Muscle layer of colon (tissue), 2 donors: ENCODE data around the gene FGF21.
A peak's percentile ranks its signal among the peaks of the same experiment; 100 is the strongest.

ENCODE experiments used
- H3K27ac ChIP-seq: one replicate; pipeline ENCODE4 v1.7.0; 2013; ENCODE audit warnings: low read depth, mild to moderate bottlenecking, low read length, moderate library complexity
- H3K27me3 ChIP-seq, 2 donors: one replicate each; pipeline ENCODE4 v1.7.0; 2013; ENCODE audit warnings: low read length in 2 of 2, mild to moderate bottlenecking in 2 of 2; ENCODE audit not compliant: insufficient read depth in 2 of 2, control insufficient read depth in 1 of 2
- H3K36me3 ChIP-seq: one replicate; pipeline ENCODE4 v1.7.0; 2013; ENCODE audit warnings: mild to moderate bottlenecking, low read length; ENCODE audit not compliant: insufficient read depth
- H3K4me1 ChIP-seq: one replicate; pipeline ENCODE4 v1.7.0; 2013; ENCODE audit warnings: mild to moderate bottlenecking, low read length; ENCODE audit not compliant: insufficient read depth
- H3K4me3 ChIP-seq, 2 donors: one replicate each; pipeline ENCODE4 v1.7.0; 2013; ENCODE audit warnings: low read length in 2 of 2, low read depth in 1 of 2, mild to moderate bottlenecking in 1 of 2, moderate library complexity in 1 of 2
- H3K9ac ChIP-seq: one replicate; pipeline ENCODE4 v1.7.0; 2013; ENCODE audit warnings: low read length
- H3K9me3 ChIP-seq: one replicate; pipeline ENCODE4 v1.7.0; 2013; ENCODE audit warnings: mild to moderate bottlenecking, low read length
- donor health status: abdominal sarcoma.
- donor health status: Adenocarcinoma of cecum.

The FGF21 gene

GRCh38 chr19:48718711-48719231, 36.6 kb upstream of the FGF21 start:
- no peaks in the 10 kb centered on the region for H3K9me3 ChIP-seq
- no peak overlapping the region for H3K4me3 ChIP-seq
- H3K9ac ChIP-seq: no peak overlapping the region
- no peaks in the 10 kb centered on the region for H3K36me3 ChIP-seq
- peaks cover 26% of the 10 kb centered on the region for H3K4me1 ChIP-seq
- no peak overlapping the region for H3K27ac ChIP-seq
- no peaks in the 10 kb centered on the region for H3K27me3 ChIP-seq

- Histone ChIP-seq H3K9ac (no peak within 1 kb of the TSS), H3K36me3 (no peaks in the 10 kb centered on the region), H3K9me3 (no peaks in the 10 kb centered on the region), H3K27me3 (no peaks in the 10 kb centered on the region), H3K27ac (peak within 1 kb of the TSS; percentile 62), H3K4me1 (peaks cover 26% of the 10 kb centered on the region), H3K4me3 (peak within 1 kb of the TSS; percentile 55 to 57)
Measured at GRCh38 chr19:48719263-48720171, 35.8 kb upstream of the FGF21 start, which contains the start of gene MAMSTR. MAMSTR (minus strand) TSS chr19:48719725; CDS start chr19:48719031, 694 bp downstream.

- Histone ChIP-seq H3K36me3 (no peaks in the 10 kb centered on the region), H3K4me1 (peaks cover 19% of the 10 kb centered on the region), H3K9ac (no peak overlapping the region), H3K27ac (peak overlapping the region; percentile 62), H3K4me3 (peak overlapping the region; percentile 55 to 57), H3K9me3 (no peaks in the 10 kb centered on the region), H3K27me3 (no peaks in the 10 kb centered on the region)
Measured at GRCh38 chr19:48720251-48720612, 35.1 kb upstream of the FGF21 start.

DNA sequence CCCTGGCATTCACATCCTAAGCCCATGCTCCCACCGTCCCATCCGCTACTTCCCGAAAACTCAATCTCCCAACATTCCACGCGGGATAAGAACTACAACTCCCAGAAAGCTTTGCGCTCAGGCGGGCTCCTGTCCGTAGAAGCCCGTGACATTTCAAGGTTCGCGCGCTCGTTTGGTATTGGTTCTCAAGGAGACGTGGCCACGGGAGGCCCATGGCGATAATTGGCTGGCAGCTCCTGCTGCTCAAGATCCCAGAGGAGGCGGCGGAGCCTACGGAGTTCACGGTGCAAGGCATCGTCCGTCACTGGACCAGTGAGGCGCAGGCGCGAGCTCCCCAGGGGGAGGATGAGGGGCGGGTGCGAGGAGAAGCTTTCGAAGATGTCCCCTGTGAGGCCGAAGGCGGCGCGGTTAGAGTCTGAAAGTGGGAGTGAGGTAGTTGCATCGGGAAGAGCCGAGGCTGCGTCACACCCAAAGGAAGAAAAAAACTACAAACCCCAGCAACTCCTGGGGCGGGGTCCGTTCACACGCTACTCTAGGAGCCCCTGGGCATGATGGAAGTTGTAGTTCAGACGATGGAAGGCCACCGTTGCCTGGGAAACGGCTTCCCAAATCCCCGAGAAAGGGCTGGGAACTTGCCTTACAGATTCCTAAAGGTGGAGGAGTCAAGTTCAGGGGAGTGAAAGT, 34.6 kb upstream of the FGF21 start:
- peak overlapping the region; percentile 62 for H3K27ac ChIP-seq
- peak overlapping the region; percentile 55 to 57 for H3K4me3 ChIP-seq
- H3K4me1 ChIP-seq: peaks cover 13% of the 10 kb centered on the region
- H3K36me3 ChIP-seq: no peaks in the 10 kb centered on the region
- no peaks in the 10 kb centered on the region for H3K9me3 ChIP-seq
- no peaks in the 10 kb centered on the region for H3K27me3 ChIP-seq
- H3K9ac ChIP-seq: no peak overlapping the region

GRCh38 chr19:48722196-48722708, 33.1 kb upstream of the FGF21 start:
- H3K36me3 ChIP-seq: no peaks in the 10 kb centered on the region
- H3K4me1 ChIP-seq: peaks cover 1% of the 10 kb centered on the region
- H3K27me3 ChIP-seq: no peaks in the 10 kb centered on the region
- no peak overlapping the region for H3K27ac ChIP-seq
- no peak overlapping the region for H3K9ac ChIP-seq
- no peak overlapping the region for H3K4me3 ChIP-seq
- H3K9me3 ChIP-seq: no peaks in the 10 kb centered on the region

DNA sequence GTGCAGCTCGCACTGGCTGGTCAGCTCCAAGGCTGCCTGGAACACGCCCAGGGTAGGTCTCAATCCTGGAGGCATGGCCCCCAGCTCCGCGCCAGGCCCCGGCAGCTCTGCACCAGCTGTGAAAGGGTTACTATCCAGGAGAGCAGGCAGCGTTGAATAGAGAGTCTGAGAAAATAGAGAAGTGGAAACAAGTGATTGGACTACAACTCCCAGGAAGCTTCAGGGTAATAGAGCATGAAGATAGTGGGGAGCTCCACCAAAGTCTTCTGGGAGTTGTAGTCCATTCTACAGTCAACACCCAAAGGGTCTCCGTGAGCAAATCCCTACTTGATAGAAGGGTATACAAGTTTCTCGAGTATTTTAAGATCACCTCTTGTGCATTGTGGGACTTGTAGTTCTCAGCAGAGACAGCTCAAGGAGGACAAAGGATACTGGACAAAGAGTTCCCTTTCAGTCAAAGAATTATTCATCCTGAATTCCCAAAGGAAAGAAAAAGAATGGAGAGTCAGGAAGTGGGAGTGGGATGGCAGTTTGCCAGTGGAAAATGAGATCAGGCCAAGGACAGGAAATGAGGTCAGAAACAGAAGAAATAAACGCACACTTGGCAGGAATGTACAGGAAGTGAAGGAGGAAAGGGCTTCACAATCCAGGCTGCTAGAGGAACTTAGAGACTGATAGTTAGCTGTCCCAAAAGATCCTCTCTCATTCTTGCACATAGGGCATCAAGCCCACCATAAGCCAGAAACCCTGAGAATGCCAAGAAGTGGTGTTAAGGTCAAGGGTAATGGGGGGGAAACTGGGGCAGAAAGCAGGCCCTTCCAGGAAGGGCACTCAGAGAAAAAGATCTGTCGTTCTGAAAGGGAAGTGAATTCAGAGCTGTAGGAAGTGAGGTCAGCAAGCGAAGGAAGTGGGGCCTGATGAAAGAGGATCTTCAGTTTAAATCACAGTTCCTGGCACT, 30.2 kb upstream of the FGF21 start:
- Histone ChIP-seq H3K4me3 (no peak overlapping the region), H3K36me3 (no peaks in the 10 kb centered on the region), H3K27ac (peak overlapping the region; percentile 12), H3K9ac (no peak overlapping the region), H3K27me3 (peaks cover 0 to 4% of the 10 kb centered on the region in 2 donors), H3K9me3 (no peaks in the 10 kb centered on the region), H3K4me1 (no peaks in the 10 kb centered on the region)

DNA sequence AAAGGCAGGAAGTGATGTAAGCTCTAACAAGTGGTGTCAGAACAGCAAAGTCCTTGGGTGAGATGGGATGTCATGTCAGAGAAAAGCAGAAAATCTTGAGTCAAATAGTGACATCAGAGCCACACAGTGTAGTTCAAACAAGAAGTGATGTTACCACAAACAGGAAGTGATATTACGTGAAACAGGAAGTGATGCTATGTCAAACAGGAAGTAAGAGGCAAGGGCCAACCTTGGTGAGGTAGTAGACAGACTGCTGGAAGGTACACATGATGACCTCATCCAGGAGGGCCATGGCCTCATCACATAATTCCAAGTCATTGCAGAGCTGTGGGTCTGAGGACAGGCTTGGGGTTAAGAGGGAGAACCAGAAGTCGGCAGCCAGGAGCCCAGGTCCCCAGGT, 28.8 kb upstream of the FGF21 start:
- H3K4me3 ChIP-seq: no peak overlapping the region
- H3K27ac ChIP-seq: no peak overlapping the region
- no peaks in the 10 kb centered on the region for H3K4me1 ChIP-seq
- no peak overlapping the region for H3K9ac ChIP-seq
- H3K27me3 ChIP-seq: peaks cover 0 to 4% of the 10 kb centered on the region in 2 donors
- no peaks in the 10 kb centered on the region for H3K36me3 ChIP-seq
- no peaks in the 10 kb centered on the region for H3K9me3 ChIP-seq

GRCh38 chr19:48728911-48729664, 26.2 kb upstream of the FGF21 start:
- Histone ChIP-seq H3K4me3 (no peak overlapping the region), H3K4me1 (no peaks in the 10 kb centered on the region), H3K27me3 (peaks cover 0 to 4% of the 10 kb centered on the region in 2 donors), H3K36me3 (no peaks in the 10 kb centered on the region), H3K27ac (peak overlapping the region; percentile 13), H3K9ac (no peak overlapping the region), H3K9me3 (no peaks in the 10 kb centered on the region)

GRCh38 chr19:48731452-48731851, 23.9 kb upstream of the FGF21 start:
- H3K9ac ChIP-seq: no peak overlapping the region
- no peak overlapping the region for H3K27ac ChIP-seq
- no peaks in the 10 kb centered on the region for H3K4me1 ChIP-seq
- H3K36me3 ChIP-seq: no peaks in the 10 kb centered on the region
- no peaks in the 10 kb centered on the region for H3K9me3 ChIP-seq
- H3K4me3 ChIP-seq: no peak overlapping the region
- peaks cover 0 to 11% of the 10 kb centered on the region in 2 donors for H3K27me3 ChIP-seq

- no peaks in the 10 kb centered on the region for H3K4me1 ChIP-seq
- no peak overlapping the region for H3K27ac ChIP-seq
- peaks cover 0 to 7% of the 10 kb centered on the region in 2 donors for H3K27me3 ChIP-seq
- no peak overlapping the region for H3K4me3 ChIP-seq
- H3K9me3 ChIP-seq: no peaks in the 10 kb centered on the region
- no peaks in the 10 kb centered on the region for H3K36me3 ChIP-seq
- no peak overlapping the region for H3K9ac ChIP-seq
Measured at GRCh38 chr19:48734625-48735024, 20.7 kb upstream of the FGF21 start.
